Measurements from ENCODE around the gene PHKB.
A peak's percentile ranks its signal among the peaks of the same experiment; 100 is the strongest.
"Not testable (repeated sequence)": the region's sequence is repeated elsewhere in the genome, so short reads cannot be mapped to it uniquely, and the experiment has no call there.

Gene PHKB

GRCh38 chr16:47463771-47464624, 2.9 kb downstream of the PHKB start:
- no peak overlapping the region for H3K4me2 ChIP-seq (ENCODE audit: low read length)
- H3K9ac ChIP-seq (ENCODE audit: low read length): no peak overlapping the region
- H3K4me1 ChIP-seq (ENCODE audit: control insufficient read depth, low read depth, low read length): peaks cover 11% of the 10 kb centered on the region
- H3K23ac ChIP-seq (ENCODE audit: low read length): no peak overlapping the region
- H3K36me3 ChIP-seq (ENCODE audit: control insufficient read depth, insufficient read depth, low read length): no peaks in the 10 kb centered on the region
- no peak overlapping the region for H4K8ac ChIP-seq (ENCODE audit: low read depth, low read length)
- H4K5ac ChIP-seq (ENCODE audit: low read length): no peak overlapping the region
- peaks cover 2% of the 10 kb centered on the region for H3K79me2 ChIP-seq (ENCODE audit: control insufficient read depth, insufficient read depth, low read length)
- peaks cover 7% of the 10 kb centered on the region for H3K79me1 ChIP-seq (ENCODE audit: low read length)
- DNase-seq: no peak
- H2BK15ac ChIP-seq (replicated peaks; ENCODE audit: low read depth): no peak overlapping the region
- H2AK5ac ChIP-seq (ENCODE audit: low read length): no peak overlapping the region
- H3K56ac ChIP-seq (ENCODE audit: low read length): peak overlapping the region; percentile 10
- H3K27me3 ChIP-seq (ENCODE audit: insufficient read depth, low read length, poor library complexity): no peaks in the 10 kb centered on the region
- no peak overlapping the region for H2BK120ac ChIP-seq (ENCODE audit: low read depth, low read length)
- no peak overlapping the region for H3K4me3 ChIP-seq (ENCODE audit: low read length)
- no peak overlapping the region for H3K4ac ChIP-seq (ENCODE audit: low read depth, low read length)
- H2BK5ac ChIP-seq (ENCODE audit: low read length): no peak overlapping the region
- no peak overlapping the region for H3K27ac ChIP-seq (ENCODE audit: low read depth, low read length)
- no peak overlapping the region for H3K18ac ChIP-seq (ENCODE audit: low read length)
- WGBS (ENCODE audit: extremely low coverage, insufficient coverage, low lambda C conversion rate): no CpG with 5 or more reads among the region's 11 CpGs

GRCh38 chr16:47465919-47466630, 4.9 kb downstream of the PHKB start:
- no CpG with 5 or more reads among the region's 2 CpGs for WGBS (ENCODE audit: extremely low coverage, insufficient coverage, low lambda C conversion rate)
- no peak overlapping the region for H3K4me3 ChIP-seq (ENCODE audit: low read length)

GRCh38 chr16:47467501-47467900, 6.4 kb downstream of the PHKB start:
- H3K4me2 ChIP-seq (ENCODE audit: low read length): no peak overlapping the region
- H2BK5ac ChIP-seq (ENCODE audit: low read length): no peak overlapping the region
- no peak overlapping the region for H3K4ac ChIP-seq (ENCODE audit: low read depth, low read length)
- H2AK5ac ChIP-seq (ENCODE audit: low read length): no peak overlapping the region
- no peak overlapping the region for H2BK120ac ChIP-seq (ENCODE audit: low read depth, low read length)
- no peak overlapping the region for H3K56ac ChIP-seq (ENCODE audit: low read length)
- no peaks in the 10 kb centered on the region for H3K79me2 ChIP-seq (ENCODE audit: control insufficient read depth, insufficient read depth, low read length)
- no peak overlapping the region for H3K9ac ChIP-seq (ENCODE audit: low read length)
- H3K4me1 ChIP-seq (ENCODE audit: control insufficient read depth, low read depth, low read length): peaks cover 4% of the 10 kb centered on the region
- H2BK15ac ChIP-seq (replicated peaks; ENCODE audit: low read depth): no peak overlapping the region
- no peak overlapping the region for H4K5ac ChIP-seq (ENCODE audit: low read length)
- no peaks in the 10 kb centered on the region for H3K36me3 ChIP-seq (ENCODE audit: control insufficient read depth, insufficient read depth, low read length)
- H3K18ac ChIP-seq (ENCODE audit: low read length): no peak overlapping the region
- DNase-seq: no peak
- H3K23ac ChIP-seq (ENCODE audit: low read length): no peak overlapping the region
- peaks cover 6% of the 10 kb centered on the region for H3K79me1 ChIP-seq (ENCODE audit: low read length)
- H3K27ac ChIP-seq (ENCODE audit: low read depth, low read length): no peak overlapping the region
- no CpG with 5 or more reads among the region's 2 CpGs for WGBS (ENCODE audit: extremely low coverage, insufficient coverage, low lambda C conversion rate)
- no peak overlapping the region for H3K4me3 ChIP-seq (ENCODE audit: low read length)
- no peaks in the 10 kb centered on the region for H3K27me3 ChIP-seq (ENCODE audit: insufficient read depth, low read length, poor library complexity)
- H4K8ac ChIP-seq (ENCODE audit: low read depth, low read length): no peak overlapping the region

More at GRCh38 chr16:47465919-47466630, 4.9 kb downstream of the PHKB start:
- H3K18ac ChIP-seq (ENCODE audit: low read length): no peak overlapping the region
- H4K8ac ChIP-seq (ENCODE audit: low read depth, low read length): no peak overlapping the region
- H3K79me1 ChIP-seq (ENCODE audit: low read length): peaks cover 6% of the 10 kb centered on the region
- H3K4me1 ChIP-seq (ENCODE audit: control insufficient read depth, low read depth, low read length): peaks cover 4% of the 10 kb centered on the region
- DNase-seq: no peak
- no peak overlapping the region for H3K9ac ChIP-seq (ENCODE audit: low read length)
- H3K36me3 ChIP-seq (ENCODE audit: control insufficient read depth, insufficient read depth, low read length): no peaks in the 10 kb centered on the region
- H3K27ac ChIP-seq (ENCODE audit: low read depth, low read length): no peak overlapping the region
- H3K27me3 ChIP-seq (ENCODE audit: insufficient read depth, low read length, poor library complexity): no peaks in the 10 kb centered on the region
- H3K4ac ChIP-seq (ENCODE audit: low read depth, low read length): no peak overlapping the region
- H3K79me2 ChIP-seq (ENCODE audit: control insufficient read depth, insufficient read depth, low read length): no peaks in the 10 kb centered on the region
- H2BK120ac ChIP-seq (ENCODE audit: low read depth, low read length): no peak overlapping the region
- H2BK5ac ChIP-seq (ENCODE audit: low read length): no peak overlapping the region
- H2AK5ac ChIP-seq (ENCODE audit: low read length): no peak overlapping the region
- no peak overlapping the region for H3K4me2 ChIP-seq (ENCODE audit: low read length)
- no peak overlapping the region for H4K5ac ChIP-seq (ENCODE audit: low read length)
- H3K56ac ChIP-seq (ENCODE audit: low read length): no peak overlapping the region
- no peak overlapping the region for H3K23ac ChIP-seq (ENCODE audit: low read length)
- H2BK15ac ChIP-seq (replicated peaks; ENCODE audit: low read depth): no peak overlapping the region

GRCh38 chr16:47468070-47468689, 7.0 kb downstream of the PHKB start:
- peak; percentile 93 for DNase-seq
- H2BK5ac ChIP-seq (ENCODE audit: low read length); H3K9ac ChIP-seq (ENCODE audit: low read length); H4K5ac ChIP-seq (ENCODE audit: low read length); H2BK15ac ChIP-seq (replicated peaks; ENCODE audit: low read depth); H3K79me1 ChIP-seq (ENCODE audit: low read length); H3K4me3 ChIP-seq (ENCODE audit: low read length); H3K36me3 ChIP-seq (ENCODE audit: control insufficient read depth, insufficient read depth, low read length); H3K4ac ChIP-seq (ENCODE audit: low read depth, low read length); H2BK120ac ChIP-seq (ENCODE audit: low read depth, low read length); H3K4me2 ChIP-seq (ENCODE audit: low read length); H4K8ac ChIP-seq (ENCODE audit: low read depth, low read length); H3K27me3 ChIP-seq (ENCODE audit: insufficient read depth, low read length, poor library complexity); H3K4me1 ChIP-seq (ENCODE audit: control insufficient read depth, low read depth, low read length); H3K23ac ChIP-seq (ENCODE audit: low read length); H3K56ac ChIP-seq (ENCODE audit: low read length); H2AK5ac ChIP-seq (ENCODE audit: low read length); H3K18ac ChIP-seq (ENCODE audit: low read length); H3K79me2 ChIP-seq (ENCODE audit: control insufficient read depth, insufficient read depth, low read length); H3K27ac ChIP-seq (ENCODE audit: low read depth, low read length): not testable (repeated sequence)
- WGBS (ENCODE audit: extremely low coverage, insufficient coverage, low lambda C conversion rate): no CpG with 5 or more reads among the region's 7 CpGs

GRCh38 chr16:47469227-47469626, 8.1 kb downstream of the PHKB start:
- Histone ChIP-seq H4K5ac (ENCODE audit: low read length) (no peak overlapping the region), H3K18ac (ENCODE audit: low read length) (no peak overlapping the region), H2BK120ac (ENCODE audit: low read depth, low read length) (no peak overlapping the region), H3K27me3 (ENCODE audit: insufficient read depth, low read length, poor library complexity) (no peaks in the 10 kb centered on the region), H3K4ac (ENCODE audit: low read depth, low read length) (no peak overlapping the region), H3K9ac (ENCODE audit: low read length) (no peak overlapping the region), H3K27ac (ENCODE audit: low read depth, low read length) (no peak overlapping the region), H3K4me3 (ENCODE audit: low read length) (no peak overlapping the region), H3K23ac (ENCODE audit: low read length) (no peak overlapping the region), H3K4me1 (ENCODE audit: control insufficient read depth, low read depth, low read length) (peaks cover 4% of the 10 kb centered on the region), H3K79me1 (ENCODE audit: low read length) (peaks cover 6% of the 10 kb centered on the region), H3K56ac (ENCODE audit: low read length) (no peak overlapping the region), H3K4me2 (ENCODE audit: low read length) (no peak overlapping the region), H2BK5ac (ENCODE audit: low read length) (no peak overlapping the region), H4K8ac (ENCODE audit: low read depth, low read length) (no peak overlapping the region), H2BK15ac (replicated peaks; ENCODE audit: low read depth) (no peak overlapping the region), H3K79me2 (ENCODE audit: control insufficient read depth, insufficient read depth, low read length) (no peaks in the 10 kb centered on the region), H3K36me3 (ENCODE audit: control insufficient read depth, insufficient read depth, low read length) (no peaks in the 10 kb centered on the region), H2AK5ac (ENCODE audit: low read length) (no peak overlapping the region)
- no CpG with 5 or more reads among the region's 1 CpG for WGBS (ENCODE audit: extremely low coverage, insufficient coverage, low lambda C conversion rate)
- no peak for DNase-seq

Measured in mesendoderm (in vitro differentiated cells).